Measurements from ENCODE around the gene GOLGA6C.

- no peak for TF ChIP-seq CTCF (IDR thresholded peaks at IDR 0.05)
- TF ChIP-seq EP300 (IDR thresholded peaks at IDR 0.05): no peak
Measured at GRCh38 chr15:75306188-75306587, 48.1 kb downstream of the GOLGA6C start.

Measured in gastroesophageal sphincter (tissue), 3 donors.